ENCODE measurements around the gene FANCI. TPM values are rescaled to one million over a fixed set of nuclear protein-coding genes. Genes with fewer than 3 reads are reported as not detected.
"Not testable (repeated sequence)": the region's sequence is repeated elsewhere in the genome, so short reads cannot be mapped to it uniquely, and the experiment has no call there.

FANCI gene
- total and polyA plus RNA-seq, 7 experiments from 2014 or later: 4.4 to 132 (median 9.6) TPM

- Histone ChIP-seq H3K9me3 (ENCODE audit: control insufficient read depth in 2 of 3, low read length in 3 of 3) (no peaks in the 10 kb centered on the region), H3K27ac (ENCODE audit: low read depth, low read length) (no peak overlapping the region), H3K4me1 (ENCODE audit: control insufficient read depth in 2 of 2, insufficient read depth in 2 of 2, low read length in 2 of 2) (peaks cover 6 to 13% of the 10 kb centered on the region in 2 donors), H3K27me3 (ENCODE audit: control insufficient read depth in 2 of 2, insufficient read depth in 2 of 2, low read length in 2 of 2) (no peaks in the 10 kb centered on the region), H3K36me3 (ENCODE audit: control insufficient read depth in 2 of 3, insufficient read depth in 3 of 3, low read length in 3 of 3) (no peaks in the 10 kb centered on the region), H3K4me3 (ENCODE audit: low read length) (no peak overlapping the region)
- Mint-ChIP-seq H3K36me3 (peaks cover 0 to 40% (median 11%) of the 10 kb centered on the region in 5 donors), H3K9me3 (peaks cover 0 to 1% (median 0%) of the 10 kb centered on the region in 11 donors), H3K27me3 (no peaks in the 10 kb centered on the region), H3K27ac (peak overlapping the region in 1 of 9 donors; percentile 30), H3K4me3 (peak overlapping the region in 1 of 10 donors; percentile 8), H3K4me1 (peaks cover 20 to 49% (median 23%) of the 10 kb centered on the region in 7 donors)
- CTCF ChIA-PET: no interaction called here
- POLR2A ChIA-PET: interaction anchor here (0.8 kb wide), 1 partner anchor 471 kb away, joined by 3 read pairs; no protein-coding TSS in a partner anchor
- DNase-seq: no peak
- ATAC-seq: no peak
- intact Hi-C loops (cut with micrococcal nuclease): no loop called here
Observed at GRCh38 chr15:89247446-89247845, 3.7 kb downstream of the FANCI start.

- Histone ChIP-seq H3K27ac (ENCODE audit: low read depth, low read length) (no peak overlapping the region), H3K9me3 (ENCODE audit: control insufficient read depth in 2 of 3, low read length in 3 of 3) (no peaks in the 10 kb centered on the region), H3K4me1 (ENCODE audit: control insufficient read depth in 2 of 2, insufficient read depth in 2 of 2, low read length in 2 of 2) (peaks cover 6 to 7% of the 10 kb centered on the region in 2 donors), H3K27me3 (ENCODE audit: control insufficient read depth in 2 of 2, insufficient read depth in 2 of 2, low read length in 2 of 2) (no peaks in the 10 kb centered on the region), H3K36me3 (ENCODE audit: control insufficient read depth in 2 of 3, insufficient read depth in 3 of 3, low read length in 3 of 3) (no peaks in the 10 kb centered on the region), H3K4me3 (ENCODE audit: low read length) (no peak overlapping the region)
- Mint-ChIP-seq H3K27me3 (no peaks in the 10 kb centered on the region), H3K4me1 (peaks cover 13 to 44% (median 21%) of the 10 kb centered on the region in 7 donors), H3K27ac (no peak overlapping the region), H3K9me3 (no peaks in the 10 kb centered on the region), H3K4me3 (no peak overlapping the region), H3K36me3 (peaks cover 0 to 43% (median 11%) of the 10 kb centered on the region in 5 donors)
- ChIA-PET POLR2A (interaction anchor here (0.6 kb wide), 1 partner anchor 48 kb away, joined by 3 read pairs; no protein-coding TSS in a partner anchor), CTCF (interaction anchor here (0.6 kb wide), 1 partner anchor 75 kb away, joined by 3 read pairs; no protein-coding TSS in a partner anchor)
- intact Hi-C loops (cut with micrococcal nuclease): no loop called here
- DNase-seq (no peak), ATAC-seq (no peak)
Observed at GRCh38 chr15:89248584-89248983, 4.8 kb downstream of the FANCI start.

GRCh38 chr15:89250142-89250541 is 6.4 kb downstream of the FANCI start:
- POLR2A ChIA-PET: not testable (repeated sequence)

GRCh38 chr15:89277281-89277680 is 33.5 kb downstream of the FANCI start:
- intact Hi-C loops (cut with micrococcal nuclease); H3K27me3 Mint-ChIP-seq; H3K4me1 Mint-ChIP-seq; H3K4me3 ChIP-seq (ENCODE audit: low read length); H3K36me3 ChIP-seq (ENCODE audit: control insufficient read depth in 2 of 3, insufficient read depth in 3 of 3, low read length in 3 of 3); POLR2A ChIA-PET; H3K9me3 Mint-ChIP-seq; H3K27me3 ChIP-seq (ENCODE audit: control insufficient read depth in 2 of 2, insufficient read depth in 2 of 2, low read length in 2 of 2); H3K4me3 Mint-ChIP-seq; H3K4me1 ChIP-seq (ENCODE audit: control insufficient read depth in 2 of 2, insufficient read depth in 2 of 2, low read length in 2 of 2); H3K27ac ChIP-seq (ENCODE audit: low read depth, low read length); H3K27ac Mint-ChIP-seq; ATAC-seq; DNase-seq; H3K9me3 ChIP-seq (ENCODE audit: control insufficient read depth in 2 of 3, low read length in 3 of 3): not testable (repeated sequence)
- CTCF ChIA-PET: interaction anchor here (0.5 kb wide), 1 partner anchor 1252 kb away, joined by 3 read pairs; no protein-coding TSS in a partner anchor
- H3K36me3 Mint-ChIP-seq: peaks cover 0 to 20% (median 14%) of the 10 kb centered on the region in 5 donors

More at GRCh38 chr15:89250142-89250541, 6.4 kb downstream of the FANCI start:
- H3K27me3 ChIP-seq (ENCODE audit: control insufficient read depth in 2 of 2, insufficient read depth in 2 of 2, low read length in 2 of 2); H3K9me3 ChIP-seq (ENCODE audit: control insufficient read depth in 2 of 3, low read length in 3 of 3); H3K4me1 ChIP-seq (ENCODE audit: control insufficient read depth in 2 of 2, insufficient read depth in 2 of 2, low read length in 2 of 2); H3K27me3 Mint-ChIP-seq; DNase-seq; H3K4me3 ChIP-seq (ENCODE audit: low read length); H3K4me3 Mint-ChIP-seq; H3K9me3 Mint-ChIP-seq; intact Hi-C loops (cut with micrococcal nuclease); H3K36me3 ChIP-seq (ENCODE audit: control insufficient read depth in 2 of 3, insufficient read depth in 3 of 3, low read length in 3 of 3); H3K27ac ChIP-seq (ENCODE audit: low read depth, low read length); ATAC-seq; CTCF ChIA-PET: not testable (repeated sequence)
- peaks cover 0 to 42% (median 11%) of the 10 kb centered on the region in 5 donors for H3K36me3 Mint-ChIP-seq
- H3K4me1 Mint-ChIP-seq: peaks cover 3 to 38% (median 8%) of the 10 kb centered on the region in 7 donors
- H3K27ac Mint-ChIP-seq: peak overlapping the region in 1 of 9 donors; percentile 19

- ATAC-seq (no peak), DNase-seq (no peak)
- H3K27me3 Mint-ChIP-seq: no peaks in the 10 kb centered on the region
- POLR2A ChIA-PET: no interaction called here
- no peaks in the 10 kb centered on the region for H3K27me3 ChIP-seq (ENCODE audit: control insufficient read depth in 2 of 2, insufficient read depth in 2 of 2, low read length in 2 of 2)
- no peaks in the 10 kb centered on the region for H3K9me3 ChIP-seq (ENCODE audit: control insufficient read depth in 2 of 3, low read length in 3 of 3)
- no peaks in the 10 kb centered on the region for H3K9me3 Mint-ChIP-seq
- H3K4me3 ChIP-seq (ENCODE audit: low read length): no peak overlapping the region
- CTCF ChIA-PET: no interaction called here
- H3K36me3 Mint-ChIP-seq: peaks cover 0 to 23% (median 14%) of the 10 kb centered on the region in 5 donors
- no peaks in the 10 kb centered on the region for H3K4me1 ChIP-seq (ENCODE audit: control insufficient read depth in 2 of 2, insufficient read depth in 2 of 2, low read length in 2 of 2)
- H3K4me3 Mint-ChIP-seq: no peak overlapping the region
- intact Hi-C loops (cut with micrococcal nuclease): no loop called here
- no peaks in the 10 kb centered on the region for H3K36me3 ChIP-seq (ENCODE audit: control insufficient read depth in 2 of 3, insufficient read depth in 3 of 3, low read length in 3 of 3)
- H3K4me1 Mint-ChIP-seq: peaks cover 0 to 3% (median 0%) of the 10 kb centered on the region in 7 donors
- H3K27ac Mint-ChIP-seq: no peak overlapping the region
- H3K27ac ChIP-seq (ENCODE audit: low read depth, low read length): no peak overlapping the region
Observed at GRCh38 chr15:89278307-89278706, 34.5 kb downstream of the FANCI start.

- DNase-seq (no peak), ATAC-seq (no peak)
- Mint-ChIP-seq H3K4me1 (peaks cover 0 to 7% (median 0%) of the 10 kb centered on the region in 7 donors), H3K27me3 (no peaks in the 10 kb centered on the region), H3K4me3 (no peak overlapping the region), H3K9me3 (peaks cover 0 to 7% (median 0%) of the 10 kb centered on the region in 11 donors), H3K36me3 (peaks cover 4 to 41% (median 28%) of the 10 kb centered on the region in 5 donors), H3K27ac (no peak overlapping the region)
- CTCF ChIA-PET: no interaction called here
- Histone ChIP-seq H3K4me1 (ENCODE audit: control insufficient read depth in 2 of 2, insufficient read depth in 2 of 2, low read length in 2 of 2) (no peaks in the 10 kb centered on the region), H3K9me3 (ENCODE audit: control insufficient read depth in 2 of 3, low read length in 3 of 3) (no peaks in the 10 kb centered on the region), H3K27me3 (ENCODE audit: control insufficient read depth in 2 of 2, insufficient read depth in 2 of 2, low read length in 2 of 2) (no peaks in the 10 kb centered on the region), H3K36me3 (ENCODE audit: control insufficient read depth in 2 of 3, insufficient read depth in 3 of 3, low read length in 3 of 3) (peaks cover 0 to 1% (median 0%) of the 10 kb centered on the region in 3 experiments), H3K4me3 (ENCODE audit: low read length) (no peak overlapping the region), H3K27ac (ENCODE audit: low read depth, low read length) (no peak overlapping the region)
- POLR2A ChIA-PET: no interaction called here
- intact Hi-C loops (cut with micrococcal nuclease): no loop called here
Observed at GRCh38 chr15:89282631-89283030, 38.9 kb downstream of the FANCI start.

- Mint-ChIP-seq H3K27ac (no peak overlapping the region), H3K36me3 (peaks cover 4 to 42% (median 30%) of the 10 kb centered on the region in 5 donors), H3K4me3 (no peak overlapping the region), H3K9me3 (peaks cover 0 to 7% (median 0%) of the 10 kb centered on the region in 11 donors), H3K27me3 (no peaks in the 10 kb centered on the region), H3K4me1 (peaks cover 0 to 7% (median 0%) of the 10 kb centered on the region in 7 donors)
- H3K36me3 ChIP-seq (ENCODE audit: control insufficient read depth in 2 of 3, insufficient read depth in 3 of 3, low read length in 3 of 3): peaks cover 0 to 6% (median 0%) of the 10 kb centered on the region in 3 experiments
- no peaks in the 10 kb centered on the region for H3K4me1 ChIP-seq (ENCODE audit: control insufficient read depth in 2 of 2, insufficient read depth in 2 of 2, low read length in 2 of 2)
- ATAC-seq (no peak), DNase-seq (no peak)
- no peaks in the 10 kb centered on the region for H3K27me3 ChIP-seq (ENCODE audit: control insufficient read depth in 2 of 2, insufficient read depth in 2 of 2, low read length in 2 of 2)
- no peak overlapping the region for H3K4me3 ChIP-seq (ENCODE audit: low read length)
- intact Hi-C loops (cut with micrococcal nuclease): no loop called here
- ChIA-PET POLR2A (no interaction called here), CTCF (no interaction called here)
- no peaks in the 10 kb centered on the region for H3K9me3 ChIP-seq (ENCODE audit: control insufficient read depth in 2 of 3, low read length in 3 of 3)
- no peak overlapping the region for H3K27ac ChIP-seq (ENCODE audit: low read depth, low read length)
Observed at GRCh38 chr15:89283201-89283600, 39.4 kb downstream of the FANCI start.

Data from naive thymus-derived CD4-positive, alpha-beta T cell (primary cell).